GM10248 (cell line): ENCODE data around the gene CCDC167.

Experiments
- CTCF ChIA-PET: fragments of 300-600 bp; sonication (Branson Sonifier 250); formaldehyde crosslinking; extraction: SDS; loops from one replicate; lab custom pipeline; 2021; ENCODE audit warnings: antibody characterized with exemption; lab: Yijun Ruan, JAX
- POLR2A ChIA-PET: fragments of 350-650 bp; sonication (Branson Sonifier 250); formaldehyde crosslinking; extraction: SDS; loops from one replicate; lab custom pipeline; 2020; ENCODE audit warnings: antibody characterized with exemption; lab: Yijun Ruan, JAX
- DNase-seq: peaks from one replicate; pipeline ENCODE4 v3.0.0; 2012; ENCODE audit errors: extremely low spot score
- CTCF ChIP-seq: IDR thresholded peaks from 2 replicates; pipeline ENCODE4 v1.5.1; 2012; ENCODE audit warnings: mild to moderate bottlenecking, low read depth; ENCODE audit errors: extremely low read depth, missing control alignments, control extremely low read depth

CCDC167 gene

GRCh38 chr6:37514837-37515236 lies 15.1 kb upstream of the CCDC167 start:
- no peak for TF ChIP-seq CTCF
- CTCF ChIA-PET, result interaction anchor here (1.6 to 5.8 kb wide), 2 partner anchors 11 to 17 kb away, joined by 3 to 33 read pairs; no protein-coding TSS in a partner anchor
- no peak for DNase-seq
- POLR2A ChIA-PET, result no interaction called here

- DNase-seq, result no peak
- TF ChIP-seq CTCF, result no peak
- ChIA-PET CTCF (interaction anchor here (1.6 to 5.8 kb wide), 2 partner anchors 11 to 17 kb away, joined by 3 to 33 read pairs; no protein-coding TSS in a partner anchor), POLR2A (no interaction called here)
Measured at GRCh38 chr6:37514321-37514771, 14.7 kb upstream of the CCDC167 start.

- DNase-seq, result no peak
- CTCF ChIA-PET, result no interaction called here
- POLR2A ChIA-PET, result no interaction called here
- TF ChIP-seq CTCF, result no peak
Measured at GRCh38 chr6:37513576-37513975, 13.9 kb upstream of the CCDC167 start.

- CTCF ChIA-PET, result interaction anchor here (2.1 kb wide), 1 partner anchor 26 kb away, joined by 6 read pairs; no protein-coding TSS in a partner anchor
- TF ChIP-seq CTCF, result no peak
- POLR2A ChIA-PET, result no interaction called here
Measured at GRCh38 chr6:37513155-37513554, 13.5 kb upstream of the CCDC167 start.

GRCh38 chr6:37512400-37513011 lies 12.8 kb upstream of the CCDC167 start:
- ChIA-PET CTCF (interaction anchor here (0.9 to 2.1 kb wide), 4 partner anchors 10 to 54 kb away, joined by 3 to 6 read pairs (median 4); no protein-coding TSS in a partner anchor), POLR2A (no interaction called here)
- no peak for DNase-seq

More at GRCh38 chr6:37513155-37513554, 13.5 kb upstream of the CCDC167 start:
- DNase-seq, result no peak

GRCh38 chr6:37511910-37512399 lies 12.3 kb upstream of the CCDC167 start:
- ChIA-PET CTCF (interaction anchor here (0.9 to 2.1 kb wide), 5 partner anchors 9 to 54 kb away, joined by 3 to 6 read pairs (median 4); no protein-coding TSS in a partner anchor), POLR2A (no interaction called here)
- DNase-seq, result no peak
- no peak for TF ChIP-seq CTCF

More at GRCh38 chr6:37512400-37513011, 12.8 kb upstream of the CCDC167 start:
- no peak for TF ChIP-seq CTCF
